IMR-90 (cell line): ENCODE data around the gene KCNMB2. TPM values are rescaled to one million over a fixed set of nuclear protein-coding genes. Genes with fewer than 3 reads are reported as not detected.
A peak's percentile ranks its signal among the peaks of the same experiment; 100 is the strongest.

ENCODE experiments used
- ATAC-seq: fragments of 200-7000 bp; cut with Tn5 transposase; 2 replicates; pipeline ENCODE4 v1.9.1; 2020; ENCODE audit warnings: low read depth, mild to moderate bottlenecking, moderate library complexity
- BruUV-seq: library from RNA; stranded (reverse); fragments of 400-500 nt; replicated peaks from 2 replicates; lab custom pipeline; 2021; lab: Mats Ljungman, UMichigan
- CTCF ChIA-PET: fragments of 300-600 bp; formaldehyde crosslinking; extraction: SDS; loops from one replicate; lab custom pipeline; 2021; ENCODE audit warnings: antibody characterized with exemption; lab: Yijun Ruan, JAX
- POLR2A ChIA-PET: fragments of 300-600 bp; sonication (Branson Sonifier 250); formaldehyde crosslinking; loops from one replicate; lab custom pipeline; 2022; ENCODE audit warnings: antibody characterized with exemption; ENCODE audit not compliant: unreplicated experiment; lab: Charles Lee
- DNase-seq: peaks from one replicate; pipeline ENCODE4 v3.0.0; 2013
- H2AFZ ChIP-seq: replicated peaks from 2 replicates; pipeline ENCODE3; 2013; ENCODE audit warnings: low read length, mild to moderate bottlenecking; ENCODE audit not compliant: poor library complexity
- H2AK5ac ChIP-seq: 2 replicates; pipeline ENCODE4 v1.6.1; 2013; ENCODE audit warnings: low read depth, low read length, inconsistent platforms
- H2AK9ac ChIP-seq: replicated peaks from 2 replicates; pipeline ENCODE3; 2013; ENCODE audit warnings: mild to moderate bottlenecking, low read depth, low read length, moderate library complexity; ENCODE audit not compliant: poor library complexity
- H2BK120ac ChIP-seq: 2 replicates; pipeline ENCODE4 v1.6.1; 2013; ENCODE audit warnings: low read depth, low read length, inconsistent platforms
- H2BK15ac ChIP-seq: 3 replicates; pipeline ENCODE4 v1.6.1; 2013; ENCODE audit warnings: low read depth, low read length, inconsistent platforms
- H2BK20ac ChIP-seq: 2 replicates; pipeline ENCODE4 v1.6.1; 2013; ENCODE audit warnings: low read depth, mild to moderate bottlenecking, inconsistent platforms, low read length, moderate library complexity
- H2BK5ac ChIP-seq: 2 replicates; pipeline ENCODE4 v1.6.1; 2013; ENCODE audit warnings: mild to moderate bottlenecking, low read depth, low read length, inconsistent platforms; ENCODE audit not compliant: poor library complexity, severe bottlenecking
- H3K14ac ChIP-seq: replicated peaks from 2 replicates; pipeline ENCODE4 v1.6.1; 2013; ENCODE audit warnings: low read depth, low read length, inconsistent platforms
- H3K18ac ChIP-seq: 2 replicates; pipeline ENCODE4 v1.6.1; 2013; ENCODE audit warnings: low read depth, low read length, control low read depth
- H3K23ac ChIP-seq: 2 replicates; pipeline ENCODE4 v1.6.1; 2013; ENCODE audit warnings: low read depth, low read length, inconsistent platforms
- H3K27ac ChIP-seq: 2 replicates; pipeline ENCODE4 v1.5.1; 2013; ENCODE audit warnings: mild to moderate bottlenecking, control low read depth, low read length; ENCODE audit not compliant: insufficient read depth
- H3K27me3 ChIP-seq: 2 replicates; pipeline ENCODE4 v1.6.1; 2013; ENCODE audit warnings: low read length; ENCODE audit not compliant: control insufficient read depth, insufficient read depth
- H3K36me3 ChIP-seq: 2 replicates; pipeline ENCODE4 v1.6.1; 2013; ENCODE audit warnings: low read length, mixed read lengths; ENCODE audit not compliant: control insufficient read depth, insufficient read depth
- H3K4ac ChIP-seq: 2 replicates; pipeline ENCODE4 v1.6.1; 2013; ENCODE audit warnings: low read depth, low read length, inconsistent platforms
- H3K4me1 ChIP-seq: 2 replicates; pipeline ENCODE4 v1.6.1; 2013; ENCODE audit warnings: low read length, mixed read lengths; ENCODE audit not compliant: control insufficient read depth, insufficient read depth
- H3K4me2 ChIP-seq: 2 replicates; pipeline ENCODE4 v1.6.1; 2013; ENCODE audit warnings: low read depth, mild to moderate bottlenecking, control low read depth, low read length, moderate library complexity
- H3K4me3 ChIP-seq: 2 replicates; pipeline ENCODE4 v1.5.1; 2013; ENCODE audit warnings: low read depth, mild to moderate bottlenecking, control low read depth, low read length, moderate library complexity; ENCODE audit not compliant: insufficient read depth
- H3K56ac ChIP-seq: 2 replicates; pipeline ENCODE4 v1.6.1; 2013; ENCODE audit warnings: low read length, inconsistent platforms; ENCODE audit not compliant: insufficient read depth; ENCODE audit errors: extremely low read depth
- H3K79me1 ChIP-seq, 2 experiments: 2 replicates each; pipeline ENCODE4 v1.6.1; 2013; ENCODE audit warnings: low read length in 2 of 2, inconsistent platforms in 1 of 2, low read depth in 1 of 2
- H3K9ac ChIP-seq: 2 replicates; pipeline ENCODE4 v1.6.1; 2013; ENCODE audit warnings: low read depth, low read length, control low read depth
- H3K9me1 ChIP-seq: 2 replicates; pipeline ENCODE4 v1.6.1; 2013; ENCODE audit warnings: low read length, inconsistent platforms; ENCODE audit not compliant: insufficient read depth
- H3K9me3 ChIP-seq: 2 replicates; pipeline ENCODE4 v1.6.1; 2013; ENCODE audit warnings: low read length; ENCODE audit not compliant: control insufficient read depth, insufficient read depth
- H4K20me1 ChIP-seq: 2 replicates; pipeline ENCODE4 v1.6.1; 2013; ENCODE audit warnings: low read length, inconsistent platforms; ENCODE audit not compliant: insufficient read depth
- H4K5ac ChIP-seq: 2 replicates; pipeline ENCODE4 v1.6.1; 2013; ENCODE audit warnings: mild to moderate bottlenecking, low read depth, low read length, control low read depth
- H4K8ac ChIP-seq, 2 experiments: 2 replicates each; pipeline ENCODE4 v1.6.1; 2013; ENCODE audit warnings: low read depth in 2 of 2, low read length in 2 of 2, control low read depth in 1 of 2, inconsistent platforms in 1 of 2
- H4K91ac ChIP-seq: 2 replicates; pipeline ENCODE4 v1.6.1; 2013; ENCODE audit warnings: low read depth, low read length, inconsistent platforms; ENCODE audit not compliant: insufficient read depth
- BHLHE40 ChIP-seq: fragments of 150-350 bp; IDR thresholded peaks from 2 replicates; pipeline ENCODE4 v1.6.1; 2016; ENCODE audit warnings: mild to moderate bottlenecking, low read depth, low read length
- CEBPB ChIP-seq: IDR thresholded peaks from 2 replicates; pipeline ENCODE4 v1.6.1; 2012; ENCODE audit warnings: low read depth, low read length, improper control_type of control experiment
- CHD1 ChIP-seq: IDR thresholded peaks from 2 replicates; pipeline ENCODE4 v1.6.1; 2012; ENCODE audit warnings: low read depth, low read length, improper control_type of control experiment
- FOS ChIP-seq: fragments of 150-350 bp; IDR thresholded peaks from 2 replicates; pipeline ENCODE4 v1.6.1; 2016; ENCODE audit warnings: low read depth, low read length
- MXI1 ChIP-seq: IDR thresholded peaks from 2 replicates; pipeline ENCODE4 v1.6.1; 2012; ENCODE audit warnings: low read depth, mild to moderate bottlenecking, low read length, moderate library complexity, borderline replicate concordance
- NFE2L2 ChIP-seq: fragments of 150-350 bp; IDR thresholded peaks from 2 replicates; pipeline ENCODE4 v1.6.1; 2016; ENCODE audit warnings: low read depth, mild to moderate bottlenecking, low read length
- POLR2A ChIP-seq: IDR thresholded peaks from 2 replicates; pipeline ENCODE4 v1.6.1; 2012; ENCODE audit warnings: mild to moderate bottlenecking, low read depth, low read length
- SMC3 ChIP-seq: fragments of 150-350 bp; IDR thresholded peaks from 2 replicates; pipeline ENCODE4 v1.6.1; 2016; ENCODE audit warnings: low read depth, mild to moderate bottlenecking, antibody characterized with exemption, low read length, moderate library complexity
- WGBS, 2 experiments: methylation state at CpG; one replicate each; pipeline versions ENCODE4 v1.1.5 to v1.1.7; 2013; ENCODE audit warnings: missing lambda C conversion rate in 2 of 2; ENCODE audit not compliant: insufficient read length in 1 of 2; ENCODE audit errors: extremely low coverage in 2 of 2; 5-methylcytosine and 5-hydroxymethylcytosine counted together
- dilution Hi-C: fragments of 300-500 bp; cut with HindIII; formaldehyde crosslinking; loops from one replicate; pipeline ENCODE4 v1.14.3; 2018; ENCODE audit warnings: low sequenced_read_pairs; ENCODE audit not compliant: unreplicated experiment
- in situ Hi-C: fragments of 300-500 bp; cut with MboI; formaldehyde crosslinking; loops from 3 replicates; pipeline ENCODE4 v1.14.3; 2019; ENCODE audit warnings: low sequenced_read_pairs, inconsistent platforms, mixed read lengths
- intact Hi-C: fragments of 100-400 bp; cut with micrococcal nuclease; formaldehyde crosslinking; loops from 2 replicates; pipeline ENCODE4 v1.10.0; 2022
- polyA plus RNA-seq, 3 experiments: library from polyadenylated mRNA; depleted of rRNA; stranded (reverse); fragments of >200 nt; gene quantifications; 2 replicates each; pipeline ENCODE4 v1.2.3, GENCODE V29; 2012; ENCODE audit warnings: low replicate concordance in 1 of 3
- total RNA-seq: library from RNA; depleted of rRNA; stranded (reverse); fragments of >200 nt; gene quantifications from 2 replicates; pipeline ENCODE4 v1.2.3, GENCODE V29; 2012
- TF ChIP-seq, protein P1 (sequence below): fragments of 150-350 bp; IDR thresholded peaks from 2 replicates; pipeline ENCODE4 v1.6.1; 2016; ENCODE audit warnings: low read depth, mild to moderate bottlenecking, low read length, moderate library complexity, borderline replicate concordance

Gene KCNMB2
- total and polyA plus RNA-seq, 2 of the 4 experiments (the other 2 are of a cell fraction): not detected

- in situ Hi-C loops (no loop called here), dilution Hi-C loops (no loop called here), intact Hi-C loops (loop anchor here (1.0 kb wide), 1 partner anchor 13 kb away; no protein-coding TSS in a partner anchor)
- Histone ChIP-seq H4K20me1 (no peaks in the 10 kb centered on the region), H2BK20ac (no peak overlapping the region), H3K4me1 (no peaks in the 10 kb centered on the region), H3K4me2 (no peak overlapping the region), H3K27me3 (no peaks in the 10 kb centered on the region), H4K91ac (no peak overlapping the region), H2BK15ac (no peak overlapping the region), H3K4me3 (no peak overlapping the region), H2BK5ac (no peak overlapping the region), H3K14ac (no peak overlapping the region), H3K27ac (no peak overlapping the region), H3K18ac (no peak overlapping the region), H3K9me3 (no peaks in the 10 kb centered on the region), H4K8ac (no peak overlapping the region), H3K56ac (no peak overlapping the region), H3K4ac (no peak overlapping the region), H2BK120ac (no peak overlapping the region), H3K9me1 (no peaks in the 10 kb centered on the region), H2AK5ac (no peak overlapping the region), H3K79me1 (no peaks in the 10 kb centered on the region), H4K5ac (no peak overlapping the region), H3K9ac (no peak overlapping the region), H2AFZ (no peak overlapping the region), H3K23ac (no peak overlapping the region), H3K36me3 (no peaks in the 10 kb centered on the region), H2AK9ac (no peak overlapping the region)
- ATAC-seq (peak; percentile 40; the same call in 1 of the 2 replicates), DNase-seq (no peak)
- no TSS peak for BruUV-seq
- POLR2A ChIA-PET: no interaction called here
- no CpG with 5 or more reads among the region's 2 CpGs for whole genome bisulfite sequencing, 2 experiments
- CTCF ChIA-PET: no interaction called here
- TF ChIP-seq SMC3 (no peak), CHD1 (no peak), MXI1 (no peak), NFE2L2 (no peak), POLR2A (no peak), CEBPB (no peak), BHLHE40 (no peak), FOS (no peak)
- TF ChIP-seq, protein P1, sequence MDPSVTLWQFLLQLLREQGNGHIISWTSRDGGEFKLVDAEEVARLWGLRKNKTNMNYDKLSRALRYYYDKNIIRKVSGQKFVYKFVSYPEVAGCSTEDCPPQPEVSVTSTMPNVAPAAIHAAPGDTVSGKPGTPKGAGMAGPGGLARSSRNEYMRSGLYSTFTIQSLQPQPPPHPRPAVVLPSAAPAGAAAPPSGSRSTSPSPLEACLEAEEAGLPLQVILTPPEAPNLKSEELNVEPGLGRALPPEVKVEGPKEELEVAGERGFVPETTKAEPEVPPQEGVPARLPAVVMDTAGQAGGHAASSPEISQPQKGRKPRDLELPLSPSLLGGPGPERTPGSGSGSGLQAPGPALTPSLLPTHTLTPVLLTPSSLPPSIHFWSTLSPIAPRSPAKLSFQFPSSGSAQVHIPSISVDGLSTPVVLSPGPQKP: no peak
These were observed 154.3 kb downstream of the KCNMB2 start for GRCh38 chr3:178690571-178690970.
